OCI-LY3 (cell line): ENCODE measurements around the gene EFCAB5.

Experiments used
- H2AFZ ChIP-seq: fragments of 200-600, 300-600 bp; shearing (Covaris generic); 2 replicates; pipeline ENCODE4 v1.6.0; 2014; ENCODE audit warnings: antibody characterized with exemption, low read depth, low read length
- H3K27ac ChIP-seq: fragments of 200-600, 300-600 bp; sonication (generic); 2 replicates; pipeline ENCODE4 v1.5.1; 2014; ENCODE audit warnings: mild to moderate bottlenecking, low read length, moderate library complexity, mixed read lengths
- H3K27me3 ChIP-seq: fragments of 200-600, 300-600 bp; sonication (generic); 2 replicates; pipeline ENCODE4 v1.6.1; 2014; ENCODE audit warnings: low read depth, low read length, mixed read lengths
- H3K36me3 ChIP-seq: fragments of 200-600, 300-600 bp; sonication (generic); replicated peaks from 2 replicates; pipeline ENCODE3; 2014; ENCODE audit warnings: low read depth, low read length, mixed read lengths
- H3K4me1 ChIP-seq: fragments of 300-600, 200-600 bp; sonication (generic); 2 replicates; pipeline ENCODE4 v1.6.1; 2014; ENCODE audit warnings: low read length, mixed read lengths
- H3K4me2 ChIP-seq: fragments of 200-600, 300-600 bp; sonication (generic); 2 replicates; pipeline ENCODE4 v1.6.1; 2014; ENCODE audit warnings: low read length, mixed read lengths
- H3K4me3 ChIP-seq: fragments of 300-600, 200-600 bp; sonication (generic); 2 replicates; pipeline ENCODE4 v1.5.1; 2014; ENCODE audit warnings: antibody characterized with exemption, mild to moderate bottlenecking, low read length, moderate library complexity
- H3K79me2 ChIP-seq: fragments of 300-600, 200-600 bp; shearing (Covaris generic); 2 replicates; pipeline ENCODE4 v1.6.1; 2014; ENCODE audit warnings: mild to moderate bottlenecking, low read length, mixed read lengths
- H3K9ac ChIP-seq: fragments of 300-600, 200-600 bp; shearing (Covaris generic); 2 replicates; pipeline ENCODE4 v1.6.0; 2014; ENCODE audit warnings: mild to moderate bottlenecking, low read length, moderate library complexity
- H3K9me3 ChIP-seq: fragments of 200-600, 300-600 bp; shearing (Covaris generic); 2 replicates; pipeline ENCODE4 v1.6.1; 2014; ENCODE audit warnings: low read length, mixed read lengths; ENCODE audit not compliant: insufficient read depth
- H4K20me1 ChIP-seq: fragments of 200-600, 300-600 bp; sonication (generic); 2 replicates; pipeline ENCODE4 v1.6.1; 2016; ENCODE audit warnings: low read length, mixed read lengths; ENCODE audit not compliant: insufficient read depth
- EZH2phosphoT487 ChIP-seq: fragments of 200-600 bp; shearing (Covaris generic); IDR thresholded peaks from 2 replicates; pipeline ENCODE4 v1.6.1; 2018; ENCODE audit warnings: antibody characterized with exemption, mixed run types, low read depth
- TF ChIP-seq, protein P1 (sequence below): fragments of 200-600, 300-600 bp; sonication (generic); IDR thresholded peaks from 2 replicates; pipeline ENCODE4 v1.5.1; 2014; ENCODE audit warnings: antibody characterized with exemption, low read length, low read depth

EFCAB5 gene

DNA sequence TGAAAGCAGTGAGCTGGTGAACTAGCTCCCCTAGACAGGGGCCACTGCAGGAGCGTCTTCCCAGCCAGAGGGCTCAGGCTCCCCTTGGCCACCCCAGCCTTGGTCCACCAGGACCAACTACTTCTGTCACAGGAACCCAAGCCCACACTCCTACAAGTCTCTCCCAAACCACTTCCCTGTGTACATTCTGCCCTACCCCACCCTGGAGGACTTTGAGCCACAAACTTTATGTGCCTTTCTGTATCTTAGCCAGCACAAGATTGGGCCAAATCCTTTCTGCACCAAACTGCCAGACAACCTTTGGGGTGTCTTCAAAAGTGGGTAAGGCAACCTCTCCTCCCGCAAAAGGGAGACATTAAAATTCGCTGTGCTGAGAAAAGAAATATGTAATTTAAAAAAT lies 31.6 kb downstream of the EFCAB5 start:
- Histone ChIP-seq H3K4me2 (no peak overlapping the region), H3K27me3 (no peaks in the 10 kb centered on the region), H4K20me1 (no peaks in the 10 kb centered on the region), H3K4me1 (no peaks in the 10 kb centered on the region), H3K9ac (no peak overlapping the region), H3K9me3 (no peaks in the 10 kb centered on the region), H3K36me3 (no peaks in the 10 kb centered on the region), H3K79me2 (no peaks in the 10 kb centered on the region), H2AFZ (no peak overlapping the region), H3K4me3 (no peak overlapping the region), H3K27ac (no peak overlapping the region)
- TF ChIP-seq, protein P1, sequence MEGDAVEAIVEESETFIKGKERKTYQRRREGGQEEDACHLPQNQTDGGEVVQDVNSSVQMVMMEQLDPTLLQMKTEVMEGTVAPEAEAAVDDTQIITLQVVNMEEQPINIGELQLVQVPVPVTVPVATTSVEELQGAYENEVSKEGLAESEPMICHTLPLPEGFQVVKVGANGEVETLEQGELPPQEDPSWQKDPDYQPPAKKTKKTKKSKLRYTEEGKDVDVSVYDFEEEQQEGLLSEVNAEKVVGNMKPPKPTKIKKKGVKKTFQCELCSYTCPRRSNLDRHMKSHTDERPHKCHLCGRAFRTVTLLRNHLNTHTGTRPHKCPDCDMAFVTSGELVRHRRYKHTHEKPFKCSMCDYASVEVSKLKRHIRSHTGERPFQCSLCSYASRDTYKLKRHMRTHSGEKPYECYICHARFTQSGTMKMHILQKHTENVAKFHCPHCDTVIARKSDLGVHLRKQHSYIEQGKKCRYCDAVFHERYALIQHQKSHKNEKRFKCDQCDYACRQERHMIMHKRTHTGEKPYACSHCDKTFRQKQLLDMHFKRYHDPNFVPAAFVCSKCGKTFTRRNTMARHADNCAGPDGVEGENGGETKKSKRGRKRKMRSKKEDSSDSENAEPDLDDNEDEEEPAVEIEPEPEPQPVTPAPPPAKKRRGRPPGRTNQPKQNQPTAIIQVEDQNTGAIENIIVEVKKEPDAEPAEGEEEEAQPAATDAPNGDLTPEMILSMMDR, result no peak
- no peak for TF ChIP-seq EZH2phosphoT487

DNA sequence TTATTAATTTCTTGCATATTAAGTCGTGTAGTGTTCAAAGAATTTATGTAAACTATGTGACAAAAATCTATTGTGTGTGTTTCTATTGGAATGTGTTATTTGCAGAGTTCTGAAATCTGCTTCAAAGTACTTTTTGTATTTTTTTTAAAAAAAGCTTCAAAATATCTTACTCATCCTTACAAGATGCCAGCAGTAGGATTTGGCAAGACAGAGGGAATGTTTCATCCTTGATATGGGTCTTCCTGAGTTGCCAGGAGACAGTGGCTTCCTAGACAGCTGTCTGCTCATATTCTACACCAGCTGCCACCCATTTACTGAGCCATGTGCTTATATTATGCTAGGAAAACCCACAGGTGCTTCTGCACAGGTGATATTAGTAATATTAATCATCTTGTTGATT lies 36.4 kb downstream of the EFCAB5 start:
- H3K27me3 ChIP-seq, result no peaks in the 10 kb centered on the region
- no peaks in the 10 kb centered on the region for H4K20me1 ChIP-seq
- H3K36me3 ChIP-seq, result no peaks in the 10 kb centered on the region
- no peak overlapping the region for H3K27ac ChIP-seq
- no peak overlapping the region for H2AFZ ChIP-seq
- no peak overlapping the region for H3K9ac ChIP-seq
- H3K4me3 ChIP-seq, result no peak overlapping the region
- no peaks in the 10 kb centered on the region for H3K9me3 ChIP-seq
- H3K4me1 ChIP-seq, result no peaks in the 10 kb centered on the region
- H3K79me2 ChIP-seq, result no peaks in the 10 kb centered on the region
- TF ChIP-seq EZH2phosphoT487, result no peak
- TF ChIP-seq, protein P1, result no peak
- H3K4me2 ChIP-seq, result no peak overlapping the region

DNA sequence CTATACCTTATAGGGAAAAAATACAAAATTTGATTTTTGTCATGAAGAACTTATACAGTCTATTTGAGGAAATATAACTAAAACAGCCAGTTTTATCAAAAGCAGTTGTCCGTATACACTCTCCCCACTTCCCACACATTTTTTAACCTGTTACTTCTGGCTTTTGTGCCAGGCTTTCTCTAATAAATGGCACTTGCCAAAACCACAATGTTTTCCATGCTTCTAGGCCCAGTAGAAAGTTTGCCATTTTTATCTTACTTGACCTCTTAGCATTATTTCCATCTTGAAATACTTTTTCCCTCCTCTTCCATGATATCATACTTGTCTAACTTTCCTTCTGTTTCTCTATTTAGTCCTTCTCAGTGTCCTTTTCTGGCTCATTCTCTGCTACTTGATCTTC lies 38.8 kb downstream of the EFCAB5 start:
- no peaks in the 10 kb centered on the region for H3K79me2 ChIP-seq
- TF ChIP-seq, protein P1, result no peak
- no peak for TF ChIP-seq EZH2phosphoT487
- H2AFZ ChIP-seq, result no peak overlapping the region
- H3K27me3 ChIP-seq, result no peaks in the 10 kb centered on the region
- H3K4me3 ChIP-seq, result no peak overlapping the region
- no peaks in the 10 kb centered on the region for H3K4me1 ChIP-seq
- no peaks in the 10 kb centered on the region for H3K36me3 ChIP-seq
- no peaks in the 10 kb centered on the region for H4K20me1 ChIP-seq
- H3K4me2 ChIP-seq, result no peak overlapping the region
- H3K9me3 ChIP-seq, result no peaks in the 10 kb centered on the region
- no peak overlapping the region for H3K9ac ChIP-seq
- no peak overlapping the region for H3K27ac ChIP-seq

DNA sequence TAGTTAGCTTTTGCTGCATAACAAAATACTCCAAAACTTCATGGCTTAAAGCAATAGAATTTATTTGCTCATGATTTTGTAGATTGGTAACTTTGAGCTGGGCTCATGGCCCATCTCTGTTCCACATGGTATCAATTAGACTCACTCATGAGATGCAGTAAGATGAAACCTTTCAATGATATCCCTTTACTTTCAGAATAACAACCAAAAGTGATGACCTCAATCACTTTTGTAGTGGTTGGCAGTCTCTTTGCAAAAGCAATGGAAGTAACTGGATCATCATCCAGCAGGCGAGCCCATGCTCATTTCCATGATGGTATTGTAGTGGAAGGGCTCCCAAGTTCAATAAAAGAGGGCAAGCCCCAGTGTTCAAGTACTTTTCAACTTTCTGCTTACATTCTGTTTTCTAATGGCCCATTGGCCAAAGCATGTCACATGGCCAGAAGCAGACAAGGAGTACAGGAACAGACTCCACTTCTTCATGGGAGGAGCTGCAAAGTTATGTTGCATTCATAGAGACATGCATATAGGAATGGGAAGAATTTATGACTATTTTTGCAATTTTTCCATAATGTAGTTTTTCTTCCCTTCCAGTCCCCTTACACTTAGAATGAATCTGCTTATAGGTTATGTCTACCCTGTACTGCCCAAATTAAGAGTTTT lies 41.7 kb downstream of the EFCAB5 start:
- no peak overlapping the region for H3K4me2 ChIP-seq
- H3K27me3 ChIP-seq, result no peaks in the 10 kb centered on the region
- TF ChIP-seq, protein P1, result no peak
- TF ChIP-seq EZH2phosphoT487, result no peak
- H4K20me1 ChIP-seq, result no peaks in the 10 kb centered on the region
- H3K36me3 ChIP-seq, result no peaks in the 10 kb centered on the region
- H3K9me3 ChIP-seq, result no peaks in the 10 kb centered on the region
- H3K9ac ChIP-seq, result no peak overlapping the region
- H3K27ac ChIP-seq, result no peak overlapping the region
- H2AFZ ChIP-seq, result no peak overlapping the region
- no peaks in the 10 kb centered on the region for H3K4me1 ChIP-seq
- H3K79me2 ChIP-seq, result no peaks in the 10 kb centered on the region
- H3K4me3 ChIP-seq, result no peak overlapping the region
